GM19023 (cell line): ENCODE data around the gene HTT.

ENCODE experiments used
- ATAC-seq: cut with Tn5 transposase; IDR thresholded peaks from one replicate; pipeline ENCODE4 v1.9.1; 2021; ENCODE audit warnings: mild to moderate bottlenecking, moderate library complexity; ENCODE audit not compliant: unreplicated experiment

Gene HTT

DNA sequence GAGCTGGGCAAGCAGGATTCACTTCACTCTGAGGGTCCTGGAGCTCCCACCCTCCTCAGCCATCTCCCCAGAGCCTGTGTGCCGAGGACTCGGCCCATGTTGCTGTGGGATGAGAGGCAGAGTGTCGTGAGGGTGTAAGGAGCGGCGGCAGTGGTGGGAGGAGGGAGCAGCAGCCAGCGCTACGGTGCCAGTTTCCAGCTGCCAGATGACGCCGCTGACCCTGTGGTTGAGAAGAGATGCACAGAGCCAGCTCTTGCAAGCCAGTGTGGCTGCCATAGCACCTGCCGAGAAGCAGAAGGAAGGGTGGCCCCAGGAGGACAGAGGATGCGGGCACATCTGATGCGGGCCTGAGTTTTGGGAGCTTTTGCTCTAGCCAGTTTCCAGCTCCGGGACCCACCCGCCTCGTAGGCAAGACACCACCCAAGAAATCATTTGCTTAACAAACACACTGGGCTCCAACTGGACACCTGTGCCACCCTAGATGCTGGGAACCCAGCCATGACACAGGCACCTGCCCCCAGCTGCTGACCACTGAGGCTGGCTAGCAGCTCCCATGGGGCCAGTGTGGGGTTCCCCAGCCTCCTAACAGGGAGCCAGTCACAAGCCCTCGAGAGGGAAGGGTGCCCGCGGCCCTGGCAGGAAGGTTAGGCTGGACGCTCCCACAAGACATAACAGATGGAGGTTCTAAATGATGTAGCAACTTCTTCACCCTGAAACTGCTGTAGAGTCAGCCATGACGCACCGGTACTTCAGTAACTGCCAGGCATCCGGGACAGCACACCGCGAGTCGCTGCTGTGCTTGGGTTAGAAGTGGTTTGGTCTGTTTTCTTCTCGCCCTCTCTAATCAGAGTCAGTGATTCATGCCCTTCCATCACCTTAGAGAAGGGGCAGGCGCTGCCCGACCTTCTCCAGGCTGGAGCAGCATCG is 183.3 kb downstream of the HTT start:
- ATAC-seq: no peak

DNA sequence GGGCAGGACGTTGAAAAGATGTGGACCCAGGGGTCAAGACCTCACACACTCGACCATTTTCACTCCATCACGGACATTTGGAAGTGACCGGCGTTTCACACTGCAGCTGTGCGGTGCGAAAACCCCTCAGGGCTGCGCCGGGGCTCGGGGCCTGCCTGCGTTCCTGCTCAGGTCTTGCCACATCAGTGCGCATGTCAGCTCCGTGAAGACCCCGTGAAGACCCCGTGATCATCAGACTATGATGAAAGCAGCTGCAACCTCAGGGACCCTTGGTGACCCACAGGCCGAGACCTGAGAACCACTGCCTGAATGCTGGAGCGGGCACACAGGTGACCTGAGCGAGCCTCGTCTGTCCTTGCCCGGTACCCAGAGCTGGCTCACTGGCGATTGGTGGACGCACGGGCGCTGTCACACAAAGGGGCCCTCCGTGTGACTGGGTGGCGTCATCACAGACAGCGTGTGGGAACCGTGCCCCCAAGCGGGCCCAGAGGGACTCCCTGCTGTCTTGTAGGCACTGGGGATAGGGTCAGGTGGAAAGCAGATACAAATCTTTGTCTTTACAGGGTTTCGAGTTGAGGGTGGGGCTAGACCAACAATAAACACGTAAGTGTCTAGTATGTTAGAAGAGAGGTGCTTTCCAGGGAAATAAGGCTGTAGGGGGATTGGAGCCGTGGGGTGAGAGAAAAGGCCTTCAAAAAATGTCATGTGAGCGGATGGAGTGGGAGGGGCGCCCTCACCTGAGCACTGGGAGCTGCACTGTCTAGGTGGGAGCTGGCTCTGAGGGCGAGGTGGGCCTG is 187.1 kb downstream of the HTT start:
- no peak for ATAC-seq

DNA sequence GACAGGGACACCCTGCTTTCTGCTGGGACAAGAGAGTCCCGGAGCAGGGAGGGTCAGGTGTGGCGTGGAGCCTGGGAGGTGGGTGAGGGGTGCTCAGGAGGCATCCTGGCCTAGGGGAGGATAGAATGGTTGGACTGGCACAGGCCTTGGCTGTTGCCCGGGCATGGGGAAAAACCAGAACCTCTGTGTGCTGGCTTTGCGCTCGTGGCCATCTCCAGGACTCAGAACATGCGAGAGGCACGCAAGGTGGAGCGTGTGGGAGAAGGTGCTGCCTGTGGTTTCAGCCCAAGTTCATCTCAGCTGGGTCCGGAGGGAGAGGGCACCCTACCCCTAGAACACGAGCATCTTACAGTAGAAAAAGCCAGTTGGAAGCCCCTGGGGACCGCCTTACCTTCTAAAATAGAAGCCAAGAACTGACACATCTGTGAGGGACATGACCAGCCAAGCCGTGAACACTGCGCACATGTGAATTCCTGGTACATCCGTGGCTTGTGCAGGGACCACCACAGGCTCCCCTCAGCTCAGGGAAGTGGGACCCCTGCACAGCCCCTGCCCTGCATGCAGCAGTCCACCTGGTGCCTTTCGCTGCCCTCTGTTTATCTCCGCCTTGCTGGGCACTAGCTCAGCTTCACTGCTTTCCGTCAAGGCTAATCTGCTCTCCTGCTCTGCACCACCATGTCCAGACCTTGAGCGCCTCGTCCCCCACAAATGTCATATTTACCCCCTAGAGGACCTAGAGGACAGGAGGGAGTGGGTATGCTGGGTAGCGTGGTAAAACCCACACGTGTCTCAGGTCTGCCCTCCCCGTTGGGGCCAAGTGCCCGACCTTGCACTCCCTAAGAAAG is 187.9 kb downstream of the HTT start:
- no peak for ATAC-seq

DNA sequence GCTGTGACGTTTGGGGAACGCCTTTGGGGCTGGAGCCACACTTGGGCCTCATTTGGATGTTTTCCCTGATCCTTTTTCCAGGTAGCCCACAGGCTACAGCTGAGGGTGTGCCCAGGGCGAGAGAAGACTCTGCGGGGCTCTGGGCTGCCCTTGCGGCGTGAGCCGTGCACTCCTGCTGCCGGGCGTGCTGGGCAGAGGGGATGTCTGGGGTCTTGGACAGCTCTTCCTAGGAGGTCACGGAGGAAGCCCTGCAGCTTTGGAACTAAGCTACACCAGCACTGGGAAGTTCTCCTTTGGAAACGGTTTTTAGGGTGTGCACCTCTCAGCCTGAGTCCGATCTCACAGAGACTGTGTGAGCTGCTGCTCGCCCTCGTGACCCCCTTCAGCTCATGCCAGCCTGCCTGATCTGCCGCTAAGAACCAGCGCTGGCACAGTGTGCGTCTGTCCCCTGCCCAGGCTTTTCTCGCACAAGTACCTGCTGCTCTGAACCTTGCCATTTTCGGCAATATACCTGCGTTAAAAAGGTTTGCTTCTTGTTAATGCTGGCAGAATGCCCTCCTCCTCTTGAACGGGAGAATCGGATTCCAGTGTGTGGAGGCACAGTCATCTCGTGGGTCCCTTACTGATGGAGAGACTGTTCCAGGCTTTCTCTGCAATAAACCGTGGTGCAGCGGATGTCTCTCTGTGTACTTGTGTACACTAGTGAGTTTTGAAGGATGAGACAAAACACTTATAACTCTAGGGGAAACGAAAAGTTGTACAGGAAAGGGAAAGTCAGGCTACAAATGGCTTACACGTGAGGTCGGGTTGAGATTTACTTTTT is 188.8 kb downstream of the HTT start:
- no peak for ATAC-seq

DNA sequence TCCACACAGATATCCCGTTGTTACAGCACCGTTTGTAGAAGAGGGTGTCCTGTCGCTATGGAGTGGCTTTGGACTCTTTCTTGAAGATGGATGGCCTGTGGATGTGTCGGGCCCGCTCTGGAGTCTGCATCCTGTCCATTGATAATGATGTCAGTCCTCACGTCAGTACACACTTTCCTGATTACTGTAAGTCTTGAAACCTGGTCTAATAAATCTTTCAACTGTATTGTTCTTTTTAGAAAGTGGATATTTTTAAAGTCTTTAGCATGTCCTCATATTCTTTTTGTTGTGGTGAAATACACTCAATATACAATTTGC is 189.4 kb downstream of the HTT start:
- ATAC-seq: no peak

DNA sequence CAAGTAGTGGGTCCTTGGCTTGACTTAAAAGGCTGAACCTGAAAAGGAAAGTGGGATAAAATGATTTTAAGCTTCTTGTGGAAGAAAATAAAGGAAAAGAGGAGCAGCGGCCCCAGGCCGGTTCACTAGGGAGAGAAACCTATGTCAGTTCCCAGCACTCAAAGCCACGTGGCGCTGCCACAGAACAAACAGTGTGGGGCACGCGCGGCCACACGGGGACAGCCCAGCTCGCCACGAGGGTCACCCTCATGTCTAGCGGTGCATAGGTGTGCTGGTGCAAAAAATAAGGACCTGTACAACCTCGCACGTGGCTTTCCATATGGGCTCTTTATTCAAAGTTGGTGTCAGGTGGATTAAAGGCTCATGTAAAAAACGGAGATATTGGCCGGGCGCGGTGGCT is 191.6 kb downstream of the HTT start:
- ATAC-seq: no peak

DNA sequence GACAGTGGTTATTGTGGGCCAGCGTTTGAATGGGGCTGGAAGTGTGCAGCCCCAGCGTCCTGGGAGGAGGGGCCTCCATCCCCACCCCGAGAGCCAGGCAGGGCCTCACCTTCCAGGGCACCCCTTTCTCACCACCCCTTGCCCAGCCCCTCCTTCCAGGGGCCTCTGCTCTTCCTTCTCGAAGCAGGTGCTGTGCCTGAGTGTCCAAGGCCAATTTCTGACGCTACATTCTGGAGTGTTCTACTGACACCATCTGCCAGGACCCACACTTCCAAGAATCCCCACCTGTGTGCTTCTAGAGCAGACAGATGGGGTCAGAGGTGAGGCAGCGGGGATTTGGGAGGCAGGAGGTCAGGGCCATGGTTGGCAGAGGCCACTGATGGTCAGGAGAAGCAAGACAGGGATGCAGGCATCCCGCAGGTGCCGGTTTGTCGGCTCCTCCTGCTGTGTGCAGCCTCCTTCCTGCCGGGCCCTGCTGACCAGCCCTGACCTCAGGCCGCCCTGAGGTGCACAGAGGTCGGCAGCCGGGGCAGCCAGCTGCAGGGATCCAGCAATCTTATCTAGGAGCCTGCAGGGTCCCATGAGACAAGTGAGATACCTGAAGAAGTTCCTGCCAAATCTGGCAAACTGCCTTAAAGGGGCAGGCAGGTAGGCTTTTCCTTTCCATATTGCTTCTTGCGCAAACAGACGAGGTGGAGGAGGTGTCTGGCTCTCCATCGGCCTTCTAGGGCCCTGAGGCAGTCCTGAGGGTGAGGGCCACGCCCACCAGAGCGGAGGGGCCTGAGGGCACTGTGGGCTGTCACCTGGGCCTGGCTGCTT is 193.3 kb downstream of the HTT start:
- ATAC-seq: no peak

DNA sequence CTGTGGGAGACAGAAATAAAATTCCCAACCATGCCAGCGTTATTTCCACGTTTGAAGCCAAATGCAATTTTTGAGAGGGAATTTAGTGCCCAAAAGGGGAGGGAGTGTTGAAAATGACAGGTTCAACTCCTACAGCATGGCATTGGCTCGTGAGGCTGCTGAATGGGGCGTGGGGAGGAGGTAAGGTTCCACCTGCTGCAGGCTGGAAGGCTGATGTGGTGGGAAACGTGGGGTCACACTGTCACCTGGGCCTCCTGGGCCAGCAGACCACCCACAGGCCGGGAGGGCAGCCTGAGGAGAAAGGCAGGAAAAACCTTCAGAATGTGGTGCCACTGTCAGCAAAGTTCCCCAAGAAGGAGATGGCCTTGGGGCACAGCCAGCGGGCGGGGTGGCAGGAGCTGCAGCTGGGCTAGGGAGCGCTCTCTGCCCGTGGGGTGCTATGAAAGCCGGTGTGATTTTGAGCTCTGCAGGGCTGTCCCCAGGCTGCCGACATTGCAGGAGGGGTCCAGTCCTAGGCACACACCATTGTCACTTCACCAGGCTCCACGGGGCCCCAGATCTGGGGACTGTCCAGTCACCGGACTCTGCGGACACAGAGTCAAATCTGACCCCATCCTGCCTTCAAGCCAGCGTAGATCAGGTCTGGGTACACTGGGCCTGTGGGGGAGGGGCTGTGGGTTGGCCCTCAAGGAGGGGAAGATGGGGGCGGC is 194.1 kb downstream of the HTT start:
- ATAC-seq: no peak

DNA sequence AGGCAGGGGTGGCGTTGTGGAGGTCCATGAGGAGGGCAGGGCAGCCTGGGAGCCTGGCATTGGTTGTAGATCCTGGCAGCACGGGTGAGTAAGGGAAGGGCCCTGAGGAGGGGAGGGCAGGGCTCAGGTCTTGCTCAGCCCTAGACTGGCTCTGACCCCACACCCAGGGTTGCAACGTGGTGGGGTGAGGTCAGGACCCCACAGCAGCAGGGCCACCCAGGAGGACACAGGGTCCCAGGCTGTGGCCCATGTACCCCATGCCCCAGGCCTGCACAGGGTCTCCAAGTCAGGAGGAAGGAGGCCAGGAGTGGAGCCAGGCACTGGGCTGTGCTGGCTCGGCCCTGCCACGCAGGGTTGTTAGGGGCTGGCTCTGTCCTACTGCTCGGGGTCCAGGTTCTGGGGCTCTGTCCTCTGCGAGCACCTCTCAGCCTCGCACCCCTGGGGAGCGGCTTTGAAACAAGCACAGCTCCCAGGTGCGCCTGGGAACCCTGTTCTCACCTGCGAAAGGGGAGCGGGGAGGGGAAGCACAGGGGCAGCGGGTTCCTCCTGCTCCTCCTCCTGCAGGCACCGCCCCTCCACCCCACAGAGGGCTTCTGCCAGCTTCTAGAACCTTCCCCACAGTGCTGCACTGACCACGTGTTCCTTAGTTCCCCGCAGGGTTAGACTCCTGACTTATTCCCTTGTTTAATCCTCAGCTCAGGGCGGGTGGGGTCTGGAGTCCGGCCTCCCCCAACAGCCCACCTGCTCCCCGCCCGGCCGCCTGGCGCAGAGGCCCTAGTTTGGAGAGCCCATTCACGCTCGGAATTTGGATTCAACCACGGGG is 194.8 kb downstream of the HTT start:
- ATAC-seq: no peak

DNA sequence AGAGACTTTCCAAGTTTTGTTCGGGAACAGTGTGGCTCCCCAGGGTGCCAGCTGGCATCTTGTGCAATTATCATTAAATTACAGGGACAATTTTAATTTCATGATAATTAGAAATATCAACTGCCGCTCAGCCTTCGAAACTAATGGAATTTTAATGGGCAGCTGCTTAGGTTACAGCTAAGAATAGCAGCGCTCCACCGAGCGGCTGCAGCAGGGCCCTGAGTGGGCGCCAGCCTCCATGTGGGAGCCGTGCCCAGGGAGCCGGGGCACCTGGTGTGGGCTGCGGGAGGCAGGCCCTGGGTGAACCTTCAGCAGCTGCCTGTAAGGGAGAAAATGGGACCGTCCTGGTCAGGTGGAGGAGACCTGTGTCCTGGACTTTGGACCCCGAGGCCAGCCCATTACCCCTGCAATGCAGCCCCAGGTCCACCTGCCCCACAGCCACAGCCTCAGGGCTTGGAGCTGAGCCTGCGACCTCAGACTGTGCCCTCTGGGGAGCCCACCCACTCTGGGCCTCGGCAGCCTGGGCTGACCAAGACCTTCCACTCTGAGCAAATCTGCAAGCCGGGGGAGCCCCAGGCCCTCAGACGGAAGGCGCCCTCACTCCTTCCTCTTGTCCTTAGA is 195.6 kb downstream of the HTT start:
- no peak for ATAC-seq

DNA sequence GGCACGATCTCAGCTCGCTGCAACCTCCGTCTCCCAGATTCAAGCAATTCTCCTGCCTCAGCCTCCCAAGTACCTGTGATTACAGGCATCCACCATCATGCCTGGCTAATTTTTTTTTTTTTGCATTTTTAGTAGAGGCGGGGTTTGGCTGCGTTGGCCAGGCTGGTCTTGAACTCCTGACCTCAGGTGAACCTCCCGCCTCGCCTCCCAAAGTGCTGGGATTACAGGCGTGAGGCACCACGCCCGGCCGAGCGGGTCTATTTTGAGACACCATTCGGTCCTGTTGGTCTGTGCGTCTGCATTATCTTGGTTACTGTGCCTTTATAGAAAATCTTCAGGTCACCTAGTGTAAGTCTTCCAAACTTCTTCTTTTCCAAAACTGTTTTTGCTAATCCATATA is 196.7 kb downstream of the HTT start:
- ATAC-seq: no peak

DNA sequence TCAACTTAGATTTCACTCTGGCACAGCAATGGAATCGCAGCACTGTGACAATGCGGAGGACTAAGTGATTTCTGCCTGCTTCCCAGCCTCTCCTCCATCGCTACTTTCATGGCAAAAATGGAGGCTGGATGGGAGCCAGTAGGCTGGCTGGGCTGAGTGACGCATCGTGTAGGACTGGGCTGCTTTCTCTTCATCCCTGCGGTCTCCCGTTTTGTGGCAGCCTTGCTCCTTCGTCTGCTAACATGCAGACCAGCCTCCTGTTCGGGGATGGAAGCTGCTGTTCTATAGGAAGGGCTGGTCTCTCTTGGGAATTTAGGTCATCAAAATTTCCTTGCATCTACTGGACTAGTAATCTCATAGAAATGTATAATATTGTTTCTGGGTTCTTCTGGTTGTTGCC is 202.5 kb downstream of the HTT start:
- no peak for ATAC-seq

DNA sequence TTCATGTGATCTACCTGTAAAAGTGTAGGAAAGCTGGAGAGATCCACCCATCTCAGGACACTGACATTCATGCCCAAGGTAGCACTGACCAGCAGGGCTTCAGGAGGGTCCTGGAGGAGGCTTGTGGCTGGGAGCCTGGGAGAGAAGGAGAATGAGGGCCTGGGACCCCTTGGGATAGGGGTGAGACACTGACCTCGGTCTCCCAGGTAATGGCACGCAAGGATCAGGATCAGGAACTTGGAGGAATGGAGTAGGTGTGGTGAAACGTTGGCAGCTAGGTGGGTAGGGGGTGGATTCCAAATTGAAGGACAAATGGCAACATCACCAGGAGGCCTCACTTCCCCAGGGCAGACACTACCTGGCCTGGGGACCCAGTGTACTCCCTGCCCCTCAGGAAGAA is 206.0 kb downstream of the HTT start:
- no peak for ATAC-seq

DNA sequence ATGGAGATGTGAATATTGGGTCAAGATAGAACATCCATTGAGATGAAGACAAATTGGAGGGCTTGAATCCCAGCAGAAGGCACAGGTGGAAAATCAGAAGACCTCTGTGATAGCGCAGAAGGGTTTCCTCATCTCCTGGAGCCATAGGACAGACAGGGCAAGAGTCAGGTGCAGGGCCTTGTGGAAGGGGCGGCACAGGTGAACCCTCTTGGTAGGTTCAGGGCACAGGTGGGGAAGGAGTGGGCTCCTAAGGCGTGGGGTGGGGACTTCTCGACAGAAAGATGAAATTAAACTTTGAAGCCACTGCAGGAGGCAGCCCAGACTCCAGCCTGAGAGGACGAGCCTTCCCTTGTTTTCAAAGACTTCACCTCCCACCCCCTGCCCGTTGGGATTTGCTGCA is 209.0 kb downstream of the HTT start:
- no peak for ATAC-seq

DNA sequence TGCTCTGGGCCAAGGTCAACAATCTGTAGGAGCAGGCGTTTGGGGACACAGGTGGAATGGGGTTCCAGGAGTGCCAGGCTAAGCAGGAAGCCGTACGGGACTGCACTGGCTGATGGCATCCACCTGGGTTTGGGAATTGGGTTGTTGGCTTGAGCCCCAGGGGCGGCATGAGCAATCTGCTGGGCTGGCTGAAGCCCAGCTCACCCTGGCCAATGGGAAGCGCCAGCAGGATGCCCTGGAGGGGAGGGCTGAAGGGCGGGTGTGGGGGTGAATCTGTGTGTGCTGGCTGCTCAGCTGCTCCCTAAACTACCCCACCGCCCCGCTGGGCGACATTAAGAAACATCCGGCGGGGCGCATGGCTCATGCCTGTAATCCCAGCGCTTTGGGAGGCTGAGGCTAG is 209.4 kb downstream of the HTT start:
- no peak for ATAC-seq

DNA sequence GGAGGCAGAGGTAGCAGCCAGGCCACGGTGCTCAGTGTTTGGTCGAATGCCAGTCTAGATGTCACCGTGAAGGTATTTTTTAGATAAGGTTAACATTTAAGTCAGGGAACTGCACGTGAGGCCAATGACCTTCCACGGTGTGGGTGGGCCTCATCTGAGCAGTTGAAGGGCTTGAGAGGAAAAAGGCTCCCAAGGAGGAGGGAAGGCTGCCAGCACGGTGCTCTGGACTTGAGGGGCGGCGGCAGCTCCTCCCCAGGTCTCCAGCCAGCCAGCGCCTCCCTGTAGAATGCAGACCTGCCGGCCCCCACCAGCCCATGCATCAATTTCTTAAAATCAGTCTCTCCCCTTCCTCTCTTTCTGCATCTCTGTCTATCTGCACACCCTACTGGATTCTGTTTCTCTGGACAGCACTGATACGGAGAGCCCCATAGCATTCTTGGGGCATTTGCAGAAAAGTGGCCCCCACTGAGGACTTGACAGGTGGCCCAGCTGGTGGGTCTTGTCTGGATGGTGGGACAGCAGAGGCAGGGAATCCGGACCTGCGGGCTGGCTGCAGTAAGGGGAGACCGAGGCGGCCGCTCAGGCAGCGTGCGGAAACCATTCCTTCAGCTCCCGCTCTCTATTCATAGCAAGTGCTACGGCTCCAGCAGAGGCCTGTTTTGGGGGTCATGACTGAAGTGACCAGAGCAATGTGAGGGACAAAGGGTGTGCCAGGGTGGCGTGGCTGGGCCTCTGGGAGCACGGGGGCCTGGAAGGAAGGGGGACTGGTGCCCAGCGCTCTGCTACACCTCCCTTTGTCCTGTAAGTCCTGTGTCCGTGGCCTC is 210.5 kb downstream of the HTT start:
- ATAC-seq: no peak
